GM10266 (cell line): ENCODE data around the gene TUBA4A.

ENCODE experiments used
- DNase-seq: peaks from one replicate; pipeline ENCODE4 v3.0.0; 2012; ENCODE audit errors: extremely low spot score
- CTCF ChIP-seq: IDR thresholded peaks from 2 replicates; pipeline ENCODE4 v1.5.1; 2012; ENCODE audit warnings: mild to moderate bottlenecking, low read depth; ENCODE audit not compliant: control insufficient read depth, insufficient read depth; ENCODE audit errors: missing control alignments

TUBA4A gene

DNA sequence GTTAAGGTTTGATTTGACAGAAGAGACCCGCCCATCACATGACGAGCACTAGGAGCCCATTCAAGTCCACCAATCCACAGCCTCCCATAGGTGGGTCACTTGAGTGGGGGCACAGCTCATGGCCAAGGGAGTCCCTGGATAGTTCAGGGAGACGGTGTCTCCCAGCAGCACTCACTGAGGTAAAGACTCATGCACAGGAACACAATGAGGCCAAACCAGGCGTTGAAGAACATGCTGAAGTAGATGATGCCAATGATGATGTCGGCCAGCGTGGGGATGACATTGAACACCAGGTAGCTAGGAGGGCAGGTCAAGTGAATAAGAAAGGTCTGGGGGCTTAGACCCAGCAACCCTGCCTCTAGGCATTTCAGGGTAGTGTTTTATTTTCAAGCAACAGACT lies 38.9 kb downstream of the TUBA4A start:
- no peak for TF ChIP-seq CTCF
- DNase-seq: no peak

DNA sequence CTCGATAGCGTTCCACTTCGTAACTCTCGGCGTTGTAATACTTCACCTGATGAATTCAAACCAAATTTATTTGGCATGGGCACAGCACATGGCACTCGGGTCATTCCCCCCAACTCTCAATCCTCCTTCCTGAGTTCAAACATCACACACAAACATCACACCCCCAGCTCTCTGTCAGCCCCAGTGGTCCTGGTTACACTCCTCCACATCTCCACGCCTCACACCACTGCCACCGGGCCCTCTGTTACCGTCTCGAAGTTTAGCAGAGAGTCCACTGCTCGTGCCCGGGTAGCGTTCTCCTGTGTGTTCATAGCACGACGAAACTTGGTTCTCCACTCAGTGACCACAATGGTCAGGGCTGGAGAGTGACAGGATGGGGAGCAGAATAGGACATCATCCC lies 39.6 kb downstream of the TUBA4A start:
- no peak for TF ChIP-seq CTCF
- DNase-seq: no peak

DNA sequence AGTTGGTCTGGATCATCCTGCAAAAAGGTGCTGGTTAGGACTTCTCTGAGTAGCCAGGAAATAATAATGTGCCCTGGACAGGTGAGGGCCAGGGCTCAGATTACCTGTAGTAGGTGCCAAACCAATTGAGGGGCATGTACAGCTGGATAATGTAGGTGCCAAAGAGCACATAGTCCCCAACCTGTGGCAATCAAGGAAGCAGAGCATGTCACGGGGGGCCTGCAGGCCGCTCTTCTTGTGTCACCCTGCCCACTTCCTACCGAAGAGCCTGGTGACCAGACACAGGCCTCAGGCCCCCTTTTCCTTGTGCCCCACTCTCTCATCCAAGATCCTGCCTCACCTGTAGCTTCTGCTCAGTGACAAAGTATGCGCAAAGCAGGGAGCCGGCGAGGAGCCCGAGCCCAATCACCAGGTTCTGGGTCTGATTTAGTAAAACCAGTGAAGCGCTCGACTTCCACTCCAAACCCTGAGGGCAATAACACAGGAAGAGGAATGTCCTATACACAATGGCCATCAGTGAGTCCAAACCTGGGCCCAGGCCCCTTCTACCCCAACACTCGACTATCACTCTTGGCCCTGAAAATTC lies 40.1 kb downstream of the TUBA4A start:
- no peak for TF ChIP-seq CTCF
- DNase-seq: no peak

- DNase-seq: no peak
- no peak for TF ChIP-seq CTCF
Observed at GRCh38 chr2:219213026-219213415, 40.7 kb downstream of the TUBA4A start.

- no peak for DNase-seq
- no peak for TF ChIP-seq CTCF
Observed at GRCh38 chr2:219210886-219211362, 42.8 kb downstream of the TUBA4A start.

- DNase-seq: no peak
- TF ChIP-seq CTCF: no peak
Observed at GRCh38 chr2:219210196-219210885, 43.4 kb downstream of the TUBA4A start.
